COLO829 (cell line): ENCODE results near the gene GSDME.

Source experiments
- DNase-seq: peaks from one replicate; pipeline ENCODE4 v3.0.0; 2012; ENCODE audit warnings: low spot score

Gene GSDME

DNA sequence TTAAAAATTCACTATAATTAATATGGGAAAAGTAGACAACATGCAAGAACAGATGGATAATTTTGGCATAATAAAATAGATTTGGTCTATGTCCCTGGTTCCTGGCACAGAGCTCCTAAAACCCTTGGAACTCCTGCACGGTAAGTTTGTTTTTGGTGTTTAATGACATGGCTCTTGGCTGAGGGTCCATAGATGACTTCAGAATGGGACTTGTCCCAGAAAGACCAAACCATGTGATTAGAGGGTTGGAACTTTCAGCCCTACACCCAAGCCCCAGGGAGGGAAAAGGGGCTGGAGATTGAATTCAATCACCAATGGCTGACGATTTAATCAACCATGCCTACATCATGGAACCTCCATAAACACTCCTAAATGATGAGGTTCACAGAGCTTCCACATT is 12.6 kb upstream of the GSDME start:
- no peak for DNase-seq

DNA sequence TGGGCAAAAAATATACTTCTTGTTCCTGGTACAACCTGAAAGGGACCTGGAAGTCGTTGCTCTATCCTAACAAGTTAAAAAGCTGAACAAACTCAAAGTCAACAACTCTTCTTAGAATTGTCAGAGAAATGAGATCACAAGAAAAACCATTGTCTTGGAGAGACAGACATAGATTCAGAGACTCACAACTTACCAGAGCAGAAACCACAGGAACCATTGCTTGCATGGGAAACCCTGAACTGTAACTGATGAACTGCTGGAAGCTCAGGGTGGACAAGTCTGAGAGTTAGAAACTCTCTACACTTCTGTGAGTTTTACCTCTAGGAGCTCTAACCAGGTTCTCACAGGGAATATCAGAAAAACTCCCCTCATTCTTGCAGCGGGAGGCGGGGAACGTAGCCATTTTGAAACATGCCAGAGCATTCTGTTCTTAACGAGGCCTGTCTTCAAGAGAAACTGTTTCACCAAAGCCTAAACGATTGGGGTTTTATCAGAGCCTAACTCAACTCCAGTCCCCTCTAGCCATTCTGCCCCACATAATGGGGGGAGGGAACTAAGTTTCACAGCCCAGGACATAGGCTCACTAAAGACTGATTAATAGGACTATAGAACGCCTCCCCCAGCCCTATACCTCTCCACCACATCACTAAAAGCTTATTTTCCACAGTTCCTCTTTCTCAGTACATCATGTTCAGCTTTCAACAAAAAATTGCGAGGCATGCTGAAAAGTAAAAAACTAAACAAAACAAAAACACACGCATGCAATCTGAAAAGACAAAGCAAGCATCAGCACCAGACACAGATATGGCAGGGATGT is 12.0 kb upstream of the GSDME start:
- DNase-seq = no peak

DNA sequence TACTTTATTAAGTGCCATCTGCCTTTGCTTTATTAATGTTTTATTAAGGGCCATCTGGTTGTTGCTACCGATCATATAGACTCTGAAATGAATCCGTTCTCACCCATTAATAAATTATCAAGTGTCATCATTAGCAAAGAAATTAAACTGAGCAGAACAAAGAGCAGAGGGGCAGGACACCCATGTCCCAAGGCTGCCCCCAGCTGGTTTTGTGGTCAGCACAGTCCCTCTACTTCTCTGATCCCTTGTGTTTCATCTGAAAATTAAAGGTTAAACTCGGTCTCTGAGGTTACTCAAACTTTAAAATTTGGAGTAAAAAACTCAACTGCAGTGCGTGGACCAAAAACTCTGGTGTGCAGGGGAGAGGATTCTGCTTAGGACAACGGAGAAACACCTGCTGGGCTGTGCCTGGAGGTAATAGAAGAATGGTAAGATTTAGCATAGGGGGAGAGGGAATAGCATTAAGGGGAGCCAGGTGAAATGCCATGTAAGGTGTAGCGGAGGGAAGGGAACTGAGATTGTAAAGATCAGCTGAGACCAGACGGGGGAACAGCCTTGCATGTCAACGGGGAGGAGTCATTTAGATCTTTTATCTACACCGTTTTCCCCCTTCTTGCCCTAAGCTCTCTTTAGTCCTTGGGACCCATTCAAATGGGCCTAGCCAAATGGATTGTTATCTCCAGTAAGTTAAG is 10.8 kb upstream of the GSDME start:
- no peak for DNase-seq

DNA sequence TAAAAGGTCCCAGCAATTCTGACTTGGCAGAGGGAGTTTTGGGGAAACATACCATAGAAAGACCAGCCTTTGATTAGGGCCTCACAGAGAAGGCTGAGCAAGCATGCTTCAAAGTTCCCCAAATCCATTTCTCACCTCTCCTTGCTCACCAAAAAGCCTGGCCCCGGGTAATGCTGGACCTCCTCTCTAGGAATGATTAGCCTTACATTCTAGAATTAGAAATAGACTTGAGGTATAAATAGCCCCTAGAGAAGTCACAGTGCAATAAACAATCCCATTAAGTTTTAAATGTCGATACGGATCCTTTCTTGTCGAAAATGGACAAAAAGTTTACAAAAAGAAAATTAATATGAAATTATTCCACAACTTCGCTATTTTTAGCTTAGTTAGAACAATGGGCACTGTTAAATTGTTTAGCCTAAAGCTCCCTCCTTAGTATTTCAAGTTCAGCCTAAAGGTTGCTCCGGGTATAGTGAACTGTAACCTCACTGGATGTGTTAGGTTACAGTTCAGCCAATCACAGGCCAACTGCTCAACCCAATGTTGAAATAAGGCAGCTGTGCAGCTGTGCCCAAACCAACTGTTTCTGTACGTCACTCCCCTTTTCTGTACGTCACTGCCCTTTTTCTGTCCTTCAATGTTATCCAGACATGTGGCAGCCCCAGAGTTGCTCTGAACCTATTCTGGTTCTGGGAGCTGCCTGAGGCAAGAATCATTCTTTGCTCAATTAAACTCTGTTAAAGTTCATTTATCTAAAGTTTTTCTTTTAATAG is 7.9 kb upstream of the GSDME start:
- no peak for DNase-seq

DNA sequence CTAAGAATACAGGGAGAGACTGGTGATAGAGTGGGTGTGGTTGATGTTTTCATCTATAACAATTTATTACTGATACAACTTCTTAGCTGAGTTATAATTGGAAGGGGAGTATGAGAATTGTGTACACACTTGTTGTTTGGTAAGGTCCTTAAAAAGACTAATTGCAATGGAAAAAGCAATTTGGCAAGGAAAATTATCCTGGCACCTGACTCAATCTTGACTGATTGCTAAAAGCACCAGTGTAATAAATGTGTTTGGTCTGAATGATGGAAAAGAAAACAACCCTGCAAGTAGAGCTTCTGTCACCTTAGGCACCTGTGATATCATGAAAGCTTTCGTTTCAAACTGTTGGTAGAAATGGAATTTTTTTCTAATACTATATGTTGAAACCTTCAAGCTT is 6.7 kb upstream of the GSDME start:
- no peak for DNase-seq

DNA sequence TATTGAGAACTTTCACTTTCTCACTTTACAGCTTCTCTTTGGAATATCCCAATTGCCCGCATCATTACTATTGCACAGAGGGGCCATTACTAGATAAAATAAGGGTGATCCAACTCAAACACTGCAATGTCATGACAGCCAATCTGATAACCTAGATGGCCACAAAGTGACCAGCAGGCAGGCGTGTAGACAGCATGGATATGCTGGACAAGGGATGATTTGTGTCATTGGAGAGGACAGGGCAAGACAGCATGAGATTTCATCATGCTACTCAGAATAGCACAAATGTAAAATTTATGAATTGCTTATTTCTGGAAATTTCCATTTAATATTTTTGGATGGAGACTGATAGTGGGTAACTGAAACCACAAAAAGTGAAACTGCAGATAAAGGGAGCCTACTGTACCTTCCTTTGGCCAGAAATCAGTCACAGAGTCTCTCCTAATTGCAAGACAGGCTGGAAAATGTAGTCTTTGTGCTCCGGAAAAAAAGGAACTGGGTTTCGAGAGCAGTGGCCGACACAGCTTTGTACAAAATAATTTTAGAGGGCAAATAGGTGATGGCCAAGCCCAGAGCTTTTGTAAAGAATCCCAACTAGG is 6.1 kb upstream of the GSDME start:
- DNase-seq = no peak

DNA sequence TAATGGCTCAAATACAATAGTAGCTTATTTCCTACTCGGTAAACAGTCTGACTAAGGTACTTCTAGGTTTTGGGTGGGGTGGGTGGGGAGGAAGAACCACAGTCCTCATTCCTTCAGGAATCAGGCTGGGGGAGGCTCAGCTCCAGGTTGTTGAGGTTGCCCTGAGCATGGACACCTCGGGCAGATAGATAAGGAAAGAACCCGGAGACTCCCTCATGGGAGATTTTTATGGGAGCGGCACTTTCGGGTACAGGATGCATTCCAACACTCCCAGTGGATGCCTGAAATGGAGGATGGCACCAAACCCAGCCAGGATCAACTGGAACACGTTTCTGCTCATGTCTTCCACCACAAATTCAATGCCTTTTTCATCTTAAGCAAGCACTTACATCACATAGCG is 5.5 kb upstream of the GSDME start:
- DNase-seq = no peak

DNA sequence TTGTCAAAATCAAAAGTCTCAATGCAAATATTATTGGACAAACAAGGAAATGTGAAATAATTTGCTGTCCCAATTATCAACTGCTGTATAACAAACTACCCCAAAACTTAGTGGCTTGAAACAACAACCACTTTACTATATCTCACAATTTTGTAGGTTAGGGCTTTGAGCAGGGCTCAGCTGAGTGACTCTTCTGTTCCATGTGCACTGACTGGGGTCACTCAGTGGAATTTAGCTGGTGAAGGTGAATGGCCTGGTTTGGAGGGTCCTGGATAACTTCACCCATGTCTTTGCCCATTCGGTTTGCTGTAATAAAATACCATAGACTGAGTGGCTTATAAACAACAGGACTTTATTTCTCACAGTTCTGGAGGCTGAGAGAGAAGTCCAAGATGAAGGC is 3.7 kb upstream of the GSDME start:
- DNase-seq = no peak

DNA sequence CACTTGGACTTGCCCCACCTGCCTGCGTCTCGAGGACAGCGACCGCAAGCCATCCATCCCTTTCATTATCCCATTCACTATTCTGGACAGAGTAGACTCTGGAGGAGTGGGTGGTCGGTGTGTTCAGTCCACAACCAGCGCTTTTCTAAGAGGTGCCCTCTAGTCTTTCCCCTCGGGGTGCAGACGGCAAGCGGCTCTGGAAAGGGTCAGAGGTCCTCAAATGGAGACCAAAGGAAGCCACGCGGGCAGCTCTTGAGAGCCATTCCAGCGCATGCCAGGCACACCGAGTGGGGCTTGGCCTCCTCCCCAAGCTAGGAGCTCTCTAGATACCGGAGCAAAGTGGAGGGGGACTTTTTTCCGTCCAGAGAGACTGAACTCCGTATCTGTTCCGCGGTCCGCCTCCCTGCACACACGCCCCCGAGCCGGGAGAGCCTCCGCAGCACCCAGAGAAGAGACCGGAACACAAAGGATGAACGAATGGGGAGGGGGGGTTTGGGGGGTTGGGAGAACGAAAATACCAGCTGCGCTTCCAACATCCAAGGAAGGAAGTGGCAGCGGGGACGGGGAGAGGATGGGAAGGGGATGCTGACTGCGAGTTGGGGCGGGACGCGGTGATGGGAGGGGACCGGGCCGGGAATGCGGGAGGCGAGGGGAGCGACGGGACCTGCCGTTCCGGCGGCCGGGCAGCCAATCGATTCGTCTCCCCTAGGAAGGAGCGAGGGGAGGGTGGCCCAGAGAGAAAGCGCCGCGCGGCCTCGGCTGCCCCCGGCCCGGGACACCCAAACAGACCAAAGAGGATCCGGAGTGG is 515 bp downstream of the GSDME start:
- no peak for DNase-seq

DNA sequence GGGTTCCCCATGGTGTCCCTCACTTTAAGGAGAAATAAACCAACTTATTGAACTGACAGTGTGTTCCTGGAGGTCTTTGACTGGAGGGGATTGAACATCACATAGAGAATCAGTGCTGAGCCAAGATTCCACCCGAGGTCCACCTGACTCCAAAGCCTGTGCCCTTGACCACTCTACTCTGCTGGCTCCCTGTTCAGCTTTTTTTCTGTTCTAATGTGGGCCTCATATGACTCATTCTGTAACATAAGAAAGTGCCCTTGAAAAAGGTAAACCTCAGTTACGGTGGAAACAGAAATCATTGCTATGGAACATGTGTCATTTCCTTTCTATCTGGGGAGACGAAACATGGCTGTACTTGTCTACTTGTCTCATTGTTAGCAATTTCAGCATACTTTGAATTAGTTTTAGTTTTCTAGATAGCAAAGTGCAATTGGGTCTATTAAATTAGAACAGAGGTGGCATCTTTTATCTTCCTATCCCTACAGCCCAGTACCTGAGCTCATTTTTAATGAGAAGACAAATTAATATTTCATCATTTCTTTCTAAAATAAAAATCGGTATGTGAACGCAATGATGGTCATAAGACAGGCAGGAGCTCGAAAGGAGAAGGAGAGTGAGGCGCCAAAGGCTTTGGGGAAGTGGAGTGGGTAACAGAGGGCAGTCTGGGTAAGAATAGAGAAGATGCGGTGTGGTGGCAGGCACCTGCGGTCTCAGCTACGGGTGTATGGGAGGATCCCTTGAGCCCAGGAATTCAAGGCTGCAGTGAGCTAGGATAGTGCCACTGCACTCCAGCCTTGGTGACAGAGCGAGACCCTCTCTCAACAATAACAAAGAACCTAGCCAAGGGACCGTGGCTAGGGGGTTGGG is 1.5 kb downstream of the GSDME start:
- DNase-seq = no peak

DNA sequence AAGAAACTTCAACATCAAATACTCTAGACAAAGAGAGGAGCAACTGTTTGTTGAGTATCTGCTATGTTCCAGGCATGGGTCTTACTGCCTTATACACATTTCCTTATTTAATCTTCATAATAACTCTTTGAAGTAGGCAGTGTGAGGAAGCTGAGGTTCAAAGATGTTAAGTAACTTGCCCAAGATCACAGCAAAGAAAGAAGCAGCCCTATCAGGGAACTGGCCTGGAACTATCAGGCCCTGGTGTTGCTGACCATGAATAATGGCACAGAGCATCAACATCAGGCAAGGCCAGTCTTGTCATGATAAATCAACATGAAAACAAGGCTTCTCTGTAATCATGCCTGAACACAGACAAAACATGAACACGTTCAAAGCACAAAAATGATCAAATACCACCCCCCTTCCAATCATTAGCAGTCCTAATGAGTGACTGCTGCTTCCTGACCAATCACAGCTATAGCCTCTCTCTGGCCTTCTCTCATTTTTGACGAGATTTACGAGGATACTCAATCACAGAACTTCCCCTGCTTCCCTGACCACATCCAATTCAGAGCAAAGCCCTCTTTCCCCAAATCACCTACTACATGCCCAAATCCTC is 2.3 kb downstream of the GSDME start:
- DNase-seq = no peak

DNA sequence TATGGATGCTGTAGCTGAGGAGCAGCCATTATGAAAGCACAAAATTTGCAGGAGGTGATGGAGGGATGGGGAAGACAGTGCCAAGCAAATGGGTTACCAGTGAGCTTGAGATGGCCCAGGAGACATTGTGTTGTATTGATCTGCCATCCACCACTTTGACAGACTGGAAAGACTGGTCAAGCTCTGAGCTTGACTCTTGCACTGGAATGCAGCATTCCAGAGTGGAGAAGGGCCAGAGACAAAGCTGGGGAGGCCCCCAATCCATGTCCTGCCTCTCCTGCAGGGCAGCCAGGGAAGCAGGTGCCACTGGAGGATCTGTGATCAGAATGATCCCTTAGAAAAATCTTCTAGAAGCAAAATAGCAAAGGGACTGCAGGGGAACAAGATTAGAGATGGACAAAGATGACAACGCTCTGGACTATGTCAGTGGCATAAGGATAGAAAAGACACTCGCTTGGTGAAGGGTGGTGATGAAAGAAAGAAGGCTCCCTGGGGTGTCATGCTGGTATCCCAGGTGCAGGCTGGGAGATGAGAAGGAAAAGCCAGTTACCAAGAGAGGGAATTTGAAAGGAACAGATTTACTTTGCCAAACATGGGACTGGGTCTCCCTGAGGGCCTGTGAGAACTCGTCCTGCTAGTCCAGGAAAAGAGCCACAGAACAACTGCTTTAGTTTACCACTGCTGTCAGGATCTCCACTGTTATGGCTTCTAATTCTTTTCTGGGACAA is 5.0 kb downstream of the GSDME start:
- no peak for DNase-seq

DNA sequence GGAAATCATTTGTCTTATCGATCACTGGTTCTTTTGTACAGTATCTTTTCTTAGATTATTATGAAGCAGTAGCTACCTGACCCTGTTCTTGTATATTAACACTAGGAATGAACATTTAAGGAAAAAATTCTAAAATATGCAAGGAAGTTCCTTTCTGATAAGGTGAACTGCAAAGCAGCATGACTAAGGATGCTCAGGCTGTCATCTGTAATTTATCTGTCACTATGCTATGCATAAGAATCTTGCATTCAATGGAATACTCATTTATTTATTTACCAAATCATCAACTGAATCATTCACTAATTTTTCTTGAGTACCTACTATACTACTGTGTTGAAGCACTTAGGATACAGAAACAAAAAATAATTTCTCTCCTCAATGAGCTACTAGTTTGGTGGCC is 5.8 kb downstream of the GSDME start:
- no peak for DNase-seq

DNA sequence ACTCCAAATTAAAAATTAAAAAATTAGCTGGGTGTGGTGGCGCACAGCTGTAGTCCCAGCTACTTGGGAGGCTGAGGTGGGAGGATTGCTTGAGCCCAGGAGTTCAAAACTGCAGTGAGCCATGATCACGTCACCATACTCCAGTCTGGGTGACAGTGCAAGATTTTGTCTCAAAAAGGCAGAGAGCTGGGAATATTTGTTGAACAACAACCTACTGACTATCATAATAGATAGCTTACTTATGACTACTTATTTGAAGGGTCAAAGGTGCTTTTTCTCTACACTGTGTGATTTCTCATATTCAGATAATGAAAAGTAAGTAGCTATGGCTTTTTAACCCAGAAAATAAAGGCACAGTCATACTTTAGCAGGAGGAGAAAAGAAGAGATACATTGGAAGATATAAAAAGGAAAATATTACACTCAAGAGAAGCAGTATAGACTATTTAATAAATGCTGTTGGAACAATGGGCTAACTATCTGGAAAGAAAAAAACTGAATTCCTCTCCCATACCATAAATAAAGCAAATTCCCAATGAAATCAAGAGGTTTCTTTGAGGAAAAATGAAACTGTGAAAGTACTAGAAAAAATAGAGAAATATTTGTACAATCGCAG is 6.7 kb downstream of the GSDME start:
- DNase-seq = peak; percentile 70

DNA sequence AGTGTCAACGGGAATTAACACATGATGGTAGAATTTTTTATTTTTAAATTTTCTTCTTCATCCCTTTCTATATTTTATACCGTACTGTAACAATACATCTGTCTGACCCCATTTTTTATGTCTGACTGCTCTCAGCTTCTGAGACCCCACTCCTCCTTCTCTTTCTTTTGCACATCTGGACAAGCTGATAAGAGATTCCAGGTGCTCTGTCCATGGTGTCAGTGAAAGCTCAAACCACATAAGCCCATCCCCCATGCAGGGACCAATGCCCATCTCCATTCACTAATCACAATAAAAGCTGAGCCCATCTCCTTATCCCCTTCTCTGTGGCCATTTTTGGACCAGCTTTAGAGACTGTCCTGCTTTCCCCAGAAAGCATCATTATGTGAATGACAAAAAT is 8.7 kb downstream of the GSDME start:
- DNase-seq = no peak

DNA sequence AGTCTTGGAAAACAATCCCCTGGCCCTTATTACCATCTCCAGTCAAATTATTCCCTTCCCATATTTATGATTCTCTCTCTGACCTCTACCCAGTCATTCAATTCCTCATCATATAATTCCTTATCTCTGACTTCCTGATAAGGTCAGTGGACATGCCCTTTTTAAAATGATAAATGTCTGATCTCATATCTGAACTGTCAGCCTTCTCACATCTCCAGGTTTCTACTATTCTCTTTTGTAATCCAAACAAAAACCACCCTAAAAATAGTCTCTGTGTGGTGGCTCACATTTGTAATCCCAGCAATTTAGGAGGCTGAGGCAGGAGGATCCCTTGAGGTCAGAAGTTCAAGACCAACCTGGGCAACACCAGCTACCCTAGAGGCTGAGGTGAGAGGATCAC is 11.9 kb downstream of the GSDME start:
- DNase-seq = no peak

DNA sequence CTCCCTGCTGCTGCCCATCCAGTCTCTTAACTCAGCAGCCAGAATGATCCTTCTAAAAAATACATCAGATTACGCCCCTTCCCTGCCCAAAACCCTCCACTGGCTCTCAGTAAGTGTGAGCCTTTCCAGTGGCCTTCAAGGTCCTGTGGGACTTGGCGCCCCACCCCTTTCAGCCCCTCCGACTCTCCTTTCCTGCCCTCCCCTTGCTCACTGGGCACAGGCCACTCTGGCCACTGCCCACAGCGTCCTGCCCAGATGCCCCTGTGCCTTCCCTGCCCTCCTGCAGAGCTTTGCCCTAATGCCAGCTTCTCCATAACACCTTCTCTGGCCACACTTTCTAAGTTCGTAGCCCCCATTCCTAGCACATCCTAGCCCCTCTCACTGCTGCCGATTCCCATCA is 13.8 kb downstream of the GSDME start:
- no peak for DNase-seq

DNA sequence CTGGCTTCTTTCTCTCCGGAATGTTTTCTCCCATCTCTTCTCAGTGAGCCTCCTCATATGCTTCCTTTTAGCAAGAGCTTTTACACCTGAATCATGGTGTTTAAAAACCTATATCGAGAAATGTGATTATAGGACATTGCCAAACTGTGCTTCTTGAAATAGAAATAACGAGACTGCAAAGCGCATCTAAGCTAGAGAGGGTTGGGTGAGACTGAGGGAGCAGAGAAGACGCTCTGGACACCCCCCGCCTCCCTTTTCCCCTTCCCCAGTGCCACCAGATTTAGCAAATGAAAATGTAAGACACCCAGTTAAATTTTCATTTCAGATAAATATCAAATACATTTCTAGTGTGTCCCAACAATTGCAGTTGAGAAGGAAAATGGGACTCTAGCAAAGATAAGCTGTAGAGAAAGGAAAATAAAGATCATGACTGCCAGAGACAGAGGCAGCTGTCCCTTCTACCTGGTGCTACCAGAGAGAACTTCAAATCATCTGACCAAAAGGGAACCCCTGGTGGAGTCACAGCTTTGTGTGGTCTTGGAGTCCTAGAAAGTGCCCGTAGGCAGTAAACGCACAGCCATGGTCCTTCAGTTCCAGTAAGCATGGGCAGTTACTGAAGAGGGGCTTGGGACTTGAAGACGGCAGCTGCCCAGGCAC is 14.6 kb downstream of the GSDME start:
- DNase-seq = no peak
